Tibial nerve (tissue), 4 donors: ENCODE measurements around the gene USP30. TPM values are rescaled to one million over a fixed set of nuclear protein-coding genes. Genes with fewer than 3 reads are reported as not detected.

Experiments
- DNase-seq, 2 donors: peaks; one replicate each; pipeline ENCODE4 v3.0.0-alpha.2; 2019; ENCODE audit warnings: low spot score in 2 of 2
- H3K27ac ChIP-seq, 4 donors: fragments of 200-600 bp; sonication (generic) in 3 of 4; one replicate each; pipeline ENCODE4 v1.5.1; 2017 to 2019; ENCODE audit warnings: mild to moderate bottlenecking in 1 of 4
- H3K27me3 ChIP-seq, 2 donors: fragments of 200-600 bp; sonication (generic) in 1 of 2; one replicate each; pipeline versions ENCODE4 v1.5.1 to v1.6.0; 2017 to 2019
- H3K36me3 ChIP-seq, 3 donors: fragments of 200-600 bp; sonication (generic); one replicate each; pipeline ENCODE4 v1.5.1; 2018 to 2019
- H3K4me1 ChIP-seq, 4 donors: fragments of 200-600 bp; sonication (generic) in 3 of 4; one replicate each; pipeline ENCODE4 v1.5.1; 2017 to 2019
- H3K4me3 ChIP-seq, 4 donors: fragments of 200-600 bp; sonication (generic) in 3 of 4; one replicate each; pipeline ENCODE4 v1.5.1; 2017 to 2019; ENCODE audit warnings: mild to moderate bottlenecking in 1 of 4, moderate library complexity in 1 of 4
- H3K9me3 ChIP-seq, 4 donors: fragments of 200-600 bp; sonication (generic) in 3 of 4; one replicate each; pipeline ENCODE4 v1.5.1; 2017 to 2019
- CTCF ChIP-seq, 5 experiments: fragments of 200-600 bp in 3 of 5; fragments of 450-650 bp in 2 of 5; sonication (generic) in 3 of 5; IDR thresholded peaks; one replicate each; pipeline ENCODE4 v1.5.1; 2016 to 2019; ENCODE audit warnings: antibody characterized with exemption in 5 of 5, mild to moderate bottlenecking in 3 of 5, moderate library complexity in 2 of 5
- EP300 ChIP-seq, 2 donors: sonication (generic); formaldehyde crosslinking; IDR thresholded peaks; one replicate each; pipeline ENCODE4 v1.6.1; 2017; ENCODE audit warnings: antibody characterized with exemption in 2 of 2, mild to moderate bottlenecking in 1 of 2
- POLR2A ChIP-seq, 2 donors: fragments of 450-650 bp; IDR thresholded peaks; one replicate each; pipeline ENCODE4 v1.6.1; 2017; ENCODE audit warnings: antibody characterized with exemption in 2 of 2, mild to moderate bottlenecking in 2 of 2, moderate library complexity in 2 of 2
- WGBS, 2 donors: methylation state at CpG; one replicate each; pipeline ENCODE4 v1.1.5; 2018; 5-methylcytosine and 5-hydroxymethylcytosine counted together
- total RNA-seq, 4 donors: library from RNA; depleted of rRNA; stranded (reverse); fragments of >200 nt; gene quantifications; one replicate each; pipeline ENCODE4 v1.1.0, GENCODE V29; 2016

USP30 gene
- total RNA-seq, 4 donors from 2014 or later, result 12.0 to 38.8 (median 20.8) TPM

GRCh38 chr12:109074866-109075265 is 22.5 kb downstream of the USP30 start:
- TF ChIP-seq CTCF (IDR thresholded peaks at IDR 0.05) (no peak), POLR2A (IDR thresholded peaks at IDR 0.05) (no peak), EP300 (IDR thresholded peaks at IDR 0.05) (no peak)
- H3K4me1 ChIP-seq, result no peaks in the 10 kb centered on the region
- H3K36me3 ChIP-seq, result peaks cover 0 to 91% (median 0%) of the 10 kb centered on the region in 3 donors
- DNase-seq, result no peak
- no peak overlapping the region for H3K4me3 ChIP-seq
- no peaks in the 10 kb centered on the region for H3K27me3 ChIP-seq
- no peak overlapping the region for H3K27ac ChIP-seq
- peaks cover 0 to 6% (median 0%) of the 10 kb centered on the region in 4 donors for H3K9me3 ChIP-seq

- peaks cover 0 to 6% (median 0%) of the 10 kb centered on the region in 4 donors for H3K9me3 ChIP-seq
- no peak overlapping the region for H3K4me3 ChIP-seq
- no peaks in the 10 kb centered on the region for H3K4me1 ChIP-seq
- TF ChIP-seq CTCF (IDR thresholded peaks at IDR 0.05) (no peak), POLR2A (IDR thresholded peaks at IDR 0.05) (no peak), EP300 (IDR thresholded peaks at IDR 0.05) (no peak)
- H3K36me3 ChIP-seq, result peaks cover 2 to 97% (median 17%) of the 10 kb centered on the region in 3 donors
- H3K27me3 ChIP-seq, result no peaks in the 10 kb centered on the region
- 91 to 95% methylated on average over 14 of the region's 14 CpGs for WGBS, 2 donors
- DNase-seq, result no peak
- no peak overlapping the region for H3K27ac ChIP-seq
Measured at GRCh38 chr12:109082751-109083150, 30.4 kb downstream of the USP30 start.

- TF ChIP-seq EP300 (IDR thresholded peaks at IDR 0.05) (no peak), CTCF (IDR thresholded peaks at IDR 0.05) (no peak), POLR2A (IDR thresholded peaks at IDR 0.05) (no peak)
Measured at GRCh38 chr12:109084425-109084824, 32.0 kb downstream of the USP30 start.

DNA sequence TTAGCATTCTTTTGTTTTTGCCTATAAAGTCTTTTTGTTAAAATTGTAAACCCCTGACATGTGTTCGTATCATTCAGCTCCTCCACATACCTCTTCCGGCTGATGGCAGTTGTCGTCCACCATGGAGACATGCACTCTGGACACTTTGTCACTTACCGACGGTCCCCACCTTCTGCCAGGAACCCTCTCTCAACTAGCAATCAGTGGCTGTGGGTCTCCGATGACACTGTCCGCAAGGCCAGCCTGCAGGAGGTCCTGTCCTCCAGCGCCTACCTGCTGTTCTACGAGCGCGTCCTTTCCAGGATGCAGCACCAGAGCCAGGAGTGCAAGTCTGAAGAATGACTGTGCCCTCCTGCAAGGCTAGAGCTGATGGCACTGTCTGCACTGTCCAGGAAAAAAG is 33.2 kb downstream of the USP30 start:
- TF ChIP-seq CTCF (IDR thresholded peaks at IDR 0.05) (no peak), EP300 (IDR thresholded peaks at IDR 0.05) (no peak), POLR2A (IDR thresholded peaks at IDR 0.05) (no peak)
- no peaks in the 10 kb centered on the region for H3K9me3 ChIP-seq
- no peaks in the 10 kb centered on the region for H3K4me1 ChIP-seq
- peaks cover 2 to 99% (median 17%) of the 10 kb centered on the region in 3 donors for H3K36me3 ChIP-seq
- WGBS, 2 donors, result 91 to 94% methylated on average over 11 of the region's 11 CpGs
- H3K4me3 ChIP-seq, result no peak overlapping the region
- no peak for DNase-seq
- H3K27ac ChIP-seq, result no peak overlapping the region
- no peaks in the 10 kb centered on the region for H3K27me3 ChIP-seq

More at GRCh38 chr12:109084425-109084824, 32.0 kb downstream of the USP30 start:
- Histone ChIP-seq H3K9me3 (no peaks in the 10 kb centered on the region), H3K27me3 (no peaks in the 10 kb centered on the region), H3K36me3 (peaks cover 2 to 99% (median 17%) of the 10 kb centered on the region in 3 donors), H3K27ac (no peak overlapping the region), H3K4me3 (no peak overlapping the region), H3K4me1 (no peaks in the 10 kb centered on the region)
- WGBS, 2 donors, result 91 to 95% methylated on average over 2 of the region's 2 CpGs
- DNase-seq, result no peak

GRCh38 chr12:109087250-109087649 is 34.9 kb downstream of the USP30 start:
- DNase-seq, result no peak
- Histone ChIP-seq H3K4me3 (no peak overlapping the region), H3K27ac (no peak overlapping the region), H3K9me3 (no peaks in the 10 kb centered on the region), H3K4me1 (peaks cover 0 to 11% (median 6%) of the 10 kb centered on the region in 4 donors), H3K36me3 (peaks cover 2 to 94% (median 17%) of the 10 kb centered on the region in 3 donors), H3K27me3 (no peaks in the 10 kb centered on the region)
- 68 to 70% methylated on average over 5 of the region's 5 CpGs for WGBS, 2 donors
- TF ChIP-seq EP300 (IDR thresholded peaks at IDR 0.05) (no peak), CTCF (IDR thresholded peaks at IDR 0.05) (no peak), POLR2A (IDR thresholded peaks at IDR 0.05) (no peak)
